GM23338 (cell line): ENCODE results near the gene PCED1A. TPM values are rescaled to one million over a fixed set of nuclear protein-coding genes. Genes with fewer than 3 reads are reported as not detected.

ENCODE experiments used
- ATAC-seq: fragments of 200-7000 bp; cut with Tn5 transposase; 3 replicates; pipeline ENCODE4 v1.9.1; 2020
- DNase-seq: peaks from one replicate; pipeline ENCODE4 v3.0.0-alpha.2; 2015; ENCODE audit warnings: low spot score
- H2AFZ ChIP-seq: fragments of 200-600 bp; sonication (generic); 2 replicates; pipeline ENCODE4 v1.8.0; 2016; ENCODE audit warnings: antibody characterized with exemption, mild to moderate bottlenecking, moderate library complexity
- H3F3A ChIP-seq: fragments of 200-600 bp; sonication (generic); replicated peaks from 2 replicates; pipeline ENCODE4 v1.8.0; 2017; ENCODE audit warnings: antibody characterized with exemption, mixed run types, low read depth
- H3K27ac ChIP-seq: fragments of 200-600 bp; sonication (generic); 2 replicates; pipeline ENCODE4 v1.6.1; 2016; ENCODE audit warnings: low read depth
- H3K27me3 ChIP-seq: fragments of 200-600 bp; sonication (generic); 2 replicates; pipeline ENCODE4 v1.8.0; 2016; ENCODE audit warnings: mild to moderate bottlenecking, mixed run types, moderate library complexity; ENCODE audit not compliant: insufficient read depth
- H3K36me3 ChIP-seq: fragments of 200-600 bp; sonication (generic); 2 replicates; pipeline ENCODE4 v1.8.0; 2016; ENCODE audit warnings: mild to moderate bottlenecking; ENCODE audit not compliant: insufficient read depth
- H3K4me1 ChIP-seq: fragments of 200-600 bp; sonication (generic); 2 replicates; pipeline ENCODE4 v1.8.0; 2016; ENCODE audit warnings: mild to moderate bottlenecking, moderate library complexity; ENCODE audit not compliant: insufficient read depth
- H3K4me2 ChIP-seq: fragments of 200-600 bp; sonication (generic); 2 replicates; pipeline ENCODE4 v1.7.1; 2017; ENCODE audit warnings: mixed run types
- H3K4me3 ChIP-seq: fragments of 200-600 bp; sonication (generic); 2 replicates; pipeline ENCODE4 v1.6.1; 2016; ENCODE audit warnings: mixed run types
- H3K79me2 ChIP-seq: fragments of 200-600 bp; sonication (generic); replicated peaks from 2 replicates; pipeline ENCODE4 v1.8.0; 2017; ENCODE audit warnings: mild to moderate bottlenecking; ENCODE audit not compliant: insufficient read depth
- H3K9me2 ChIP-seq: fragments of 200-600 bp; sonication (generic); 2 replicates; pipeline ENCODE4 v1.8.0; 2017; ENCODE audit not compliant: insufficient read depth
- H4K20me1 ChIP-seq: fragments of 200-600 bp; sonication (generic); replicated peaks from 2 replicates; pipeline ENCODE4 v1.8.0; 2017; ENCODE audit warnings: mild to moderate bottlenecking; ENCODE audit not compliant: insufficient read depth
- H3K27ac Mint-ChIP-seq: 2 replicates; pipeline ENCODE4 v1.8.0; 2020; ENCODE audit warnings: inconsistent platforms, mild to moderate bottlenecking, moderate library complexity, mixed read lengths
- H3K27me3 Mint-ChIP-seq: 3 replicates; pipeline ENCODE4 v1.8.0; 2022; ENCODE audit warnings: low read depth, mild to moderate bottlenecking, moderate library complexity, mixed read lengths, inconsistent platforms; ENCODE audit not compliant: insufficient read depth, poor library complexity
- H3K36me3 Mint-ChIP-seq: 3 replicates; pipeline ENCODE4 v1.8.0; 2021; ENCODE audit warnings: low read depth, mild to moderate bottlenecking, inconsistent platforms, moderate library complexity, mixed read lengths
- H3K4me1 Mint-ChIP-seq: 3 replicates; pipeline ENCODE4 v1.8.0; 2020; ENCODE audit warnings: mild to moderate bottlenecking, inconsistent platforms, mixed read lengths
- H3K4me3 Mint-ChIP-seq: 3 replicates; pipeline ENCODE4 v1.8.0; 2021; ENCODE audit warnings: moderate library complexity, mild to moderate bottlenecking, inconsistent platforms, mixed read lengths
- H3K9me3 Mint-ChIP-seq: 3 replicates; pipeline ENCODE4 v1.8.0; 2020; ENCODE audit warnings: moderate library complexity, mild to moderate bottlenecking, inconsistent platforms, mixed read lengths
- CREB1 ChIP-seq: fragments of 250-450 bp; sonication (Bioruptor Pico); IDR thresholded peaks from 2 replicates; pipeline ENCODE4 v1.5.0; 2020; ENCODE audit warnings: low read depth, mild to moderate bottlenecking, moderate library complexity
- ETS1 ChIP-seq: IDR thresholded peaks from 2 replicates; pipeline ENCODE4 v1.6.1; 2016; ENCODE audit warnings: antibody characterized with exemption
- POLR2AphosphoS5 ChIP-seq: IDR thresholded peaks from 2 replicates; pipeline ENCODE4 v1.6.1; 2016; ENCODE audit warnings: antibody characterized with exemption, low read depth
- REST ChIP-seq: IDR thresholded peaks from one replicate; pipeline ENCODE4 v1.6.1; 2018; ENCODE audit warnings: antibody characterized with exemption; ENCODE audit not compliant: unreplicated experiment
- STAT1 ChIP-seq: IDR thresholded peaks from one replicate; pipeline ENCODE4 v1.6.1; 2016; ENCODE audit warnings: antibody characterized with exemption; ENCODE audit not compliant: unreplicated experiment
- ZNF114 ChIP-seq: fragments of 250-450 bp; sonication (Bioruptor Pico); IDR thresholded peaks from 2 replicates; pipeline ENCODE4 v1.5.0; 2020; ENCODE audit warnings: mild to moderate bottlenecking, moderate library complexity
- ZNF331 ChIP-seq: fragments of 250-450 bp; sonication (Bioruptor Pico); IDR thresholded peaks from 2 replicates; pipeline ENCODE4 v1.5.0; 2020; ENCODE audit warnings: low read depth, mild to moderate bottlenecking, moderate library complexity
- polyA plus RNA-seq: library from polyadenylated mRNA; unstranded; fragments of >200 nt; fragmentation: Nextera tagmentation; extraction: Ambion mirVana; gene quantifications from 2 replicates; pipeline ENCODE4 v1.2.1, GENCODE V29; 2016
- total RNA-seq: library from RNA; depleted of rRNA; stranded (reverse); fragments of >200 nt; shearing (Covaris generic); gene quantifications from 2 replicates; pipeline ENCODE4 v1.2.3, GENCODE V29; 2014

PCED1A gene
- total and polyA plus RNA-seq, 2 experiments from 2014 or later, result 5.0 to 8.9 TPM

- no peak for TF ChIP-seq ETS1
- TF ChIP-seq REST, result no peak
- no peak for TF ChIP-seq ZNF331 (CRISPR knock-in tag)
- TF ChIP-seq POLR2AphosphoS5, result no peak
Observed at GRCh38 chr20:2847802-2848201, 7.3 kb upstream of the PCED1A start (continued).

- Histone ChIP-seq H3K4me2 (no peak overlapping the region), H3K27me3 (peaks cover 3% of the 10 kb centered on the region; the same call in 1 of the 2 replicates), H3K4me1 (no peaks in the 10 kb centered on the region), H2AFZ (no peak overlapping the region), H3K9me2 (no peaks in the 10 kb centered on the region), H3F3A (no peaks in the 10 kb centered on the region), H3K4me3 (no peak overlapping the region), H3K36me3 (no peaks in the 10 kb centered on the region), H3K79me2 (no peaks in the 10 kb centered on the region), H4K20me1 (0 out of 2 replicates have a peak, but pooled peaks cover 3% of the 10 kb centered on the region), H3K27ac (no peak overlapping the region)
- Mint-ChIP-seq H3K27me3 (peaks cover 9% of the 10 kb centered on the region), H3K27ac (no peak overlapping the region), H3K4me1 (no peaks in the 10 kb centered on the region), H3K4me3 (no peak overlapping the region), H3K9me3 (no peaks in the 10 kb centered on the region), H3K36me3 (no peaks in the 10 kb centered on the region)
- DNase-seq (no peak), ATAC-seq (no peak)
- TF ChIP-seq POLR2AphosphoS5, result no peak
- TF ChIP-seq ETS1, result no peak
- TF ChIP-seq ZNF114 (CRISPR knock-in tag), result no peak
Observed at GRCh38 chr20:2846698-2847097, 6.2 kb upstream of the PCED1A start.

- ATAC-seq, result no peak
- Mint-ChIP-seq H3K4me1 (peaks cover 3% of the 10 kb centered on the region; the same call in 1 of the 3 replicates), H3K9me3 (no peaks in the 10 kb centered on the region; the same call in 2 of the 3 replicates), H3K27ac (no peak overlapping the region), H3K36me3 (no peaks in the 10 kb centered on the region), H3K4me3 (no peak overlapping the region), H3K27me3 (peaks cover 8% of the 10 kb centered on the region)
- Histone ChIP-seq H2AFZ (no peak overlapping the region), H3K27me3 (peaks cover 8% of the 10 kb centered on the region; the same call in 1 of the 2 replicates), H4K20me1 (0 out of 2 replicates have a peak, but pooled peaks cover 3% of the 10 kb centered on the region), H3K4me1 (no peaks in the 10 kb centered on the region), H3K4me2 (no peak overlapping the region), H3K4me3 (no peak overlapping the region), H3K79me2 (no peaks in the 10 kb centered on the region), H3K27ac (no peak overlapping the region), H3F3A (no peaks in the 10 kb centered on the region), H3K36me3 (no peaks in the 10 kb centered on the region), H3K9me2 (no peaks in the 10 kb centered on the region)
- DNase-seq, result no peak
- TF ChIP-seq STAT1 (no peak), CREB1 (CRISPR knock-in tag) (no peak)
Observed at GRCh38 chr20:2845607-2846006, 5.2 kb upstream of the PCED1A start.
